GM19023 (cell line): ENCODE results near the gene PPFIBP1.

Source experiments
- ATAC-seq: cut with Tn5 transposase; IDR thresholded peaks from one replicate; pipeline ENCODE4 v1.9.1; 2021; ENCODE audit warnings: mild to moderate bottlenecking, moderate library complexity; ENCODE audit not compliant: unreplicated experiment

PPFIBP1 gene

GRCh38 chr12:27523642-27524493 lies at the start of gene PPFIBP1:
PPFIBP1 (plus strand) TSS chr12:27524206; CDS start chr12:27633397, 109,191 bp downstream.
- ATAC-seq, result peak; percentile 96

GRCh38 chr12:27474344-27474743 lies 49.7 kb upstream of the PPFIBP1 start:
- no peak for ATAC-seq

GRCh38 chr12:27477049-27477448 lies 47.0 kb upstream of the PPFIBP1 start:
- no peak for ATAC-seq

- ATAC-seq, result no peak
These were observed 45.1 kb upstream of the PPFIBP1 start for GRCh38 chr12:27478949-27479348.

GRCh38 chr12:27480016-27480415 lies 44.0 kb upstream of the PPFIBP1 start:
- no peak for ATAC-seq

GRCh38 chr12:27486961-27487360 lies 37.0 kb upstream of the PPFIBP1 start:
- ATAC-seq, result no peak

GRCh38 chr12:27488479-27488878 lies 35.5 kb upstream of the PPFIBP1 start:
- no peak for ATAC-seq

- no peak for ATAC-seq
These were observed 32.8 kb upstream of the PPFIBP1 start for GRCh38 chr12:27491226-27491625.

GRCh38 chr12:27493260-27493940 lies 30.6 kb upstream of the PPFIBP1 start:
- ATAC-seq, result no peak

GRCh38 chr12:27497446-27497845 lies 26.6 kb upstream of the PPFIBP1 start:
- ATAC-seq, result no peak

GRCh38 chr12:27498149-27498548 lies 25.9 kb upstream of the PPFIBP1 start:
- ATAC-seq, result no peak

- no peak for ATAC-seq
These were observed 25.2 kb upstream of the PPFIBP1 start for GRCh38 chr12:27498761-27499160.

GRCh38 chr12:27499377-27499776 lies 24.6 kb upstream of the PPFIBP1 start:
- ATAC-seq, result no peak

GRCh38 chr12:27500546-27500945 lies 23.5 kb upstream of the PPFIBP1 start:
- no peak for ATAC-seq

GRCh38 chr12:27502021-27502435 lies 22.0 kb upstream of the PPFIBP1 start:
- ATAC-seq, result no peak

GRCh38 chr12:27504507-27504906 lies 19.5 kb upstream of the PPFIBP1 start:
- ATAC-seq, result no peak

GRCh38 chr12:27505109-27505508 lies 18.9 kb upstream of the PPFIBP1 start:
- no peak for ATAC-seq

- ATAC-seq, result no peak
These were observed 18.2 kb upstream of the PPFIBP1 start for GRCh38 chr12:27505761-27506160.

- ATAC-seq, result no peak
These were observed 17.3 kb upstream of the PPFIBP1 start for GRCh38 chr12:27506645-27507189.

GRCh38 chr12:27508736-27509431 lies 15.1 kb upstream of the PPFIBP1 start:
- ATAC-seq, result no peak

- ATAC-seq, result no peak
These were observed 12.8 kb upstream of the PPFIBP1 start for GRCh38 chr12:27511031-27511722.
